Fibroblast of villous mesenchyme (primary cell): ENCODE results near the gene SULT4A1. TPM values are rescaled to one million over a fixed set of nuclear protein-coding genes. Genes with fewer than 3 reads are reported as not detected.
"Not testable (repeated sequence)": the region's sequence is repeated elsewhere in the genome, so short reads cannot be mapped to it uniquely, and the experiment has no call there.

Experiments used
- DNase-seq: peaks from one replicate; pipeline ENCODE4 v3.0.0-alpha.2; 2010; ENCODE audit warnings: low read depth
- H3K4me3 ChIP-seq: 2 replicates; pipeline ENCODE4 v1.5.1; 2011; ENCODE audit warnings: low read depth, mild to moderate bottlenecking, low read length
- CTCF ChIP-seq: IDR thresholded peaks from 2 replicates; pipeline ENCODE4 v1.5.1; 2012; ENCODE audit warnings: low read depth, mild to moderate bottlenecking, low read length; ENCODE audit not compliant: insufficient read depth
- total RNA-seq: library from RNA; depleted of rRNA; stranded (reverse); fragments of >200 nt; gene quantifications from 2 replicates; pipeline ENCODE4 v1.2.3, GENCODE V29; 2012

Gene SULT4A1
- total RNA-seq, 1 donor = not detected

GRCh38 chr22:43878831-43879550 lies 16.7 kb upstream of the SULT4A1 start:
- no peak overlapping the region for H3K4me3 ChIP-seq
- no peak for TF ChIP-seq CTCF
- DNase-seq = no peak

GRCh38 chr22:43878079-43878795 lies 15.9 kb upstream of the SULT4A1 start:
- TF ChIP-seq CTCF = no peak
- DNase-seq = no peak
- H3K4me3 ChIP-seq = no peak overlapping the region

DNA sequence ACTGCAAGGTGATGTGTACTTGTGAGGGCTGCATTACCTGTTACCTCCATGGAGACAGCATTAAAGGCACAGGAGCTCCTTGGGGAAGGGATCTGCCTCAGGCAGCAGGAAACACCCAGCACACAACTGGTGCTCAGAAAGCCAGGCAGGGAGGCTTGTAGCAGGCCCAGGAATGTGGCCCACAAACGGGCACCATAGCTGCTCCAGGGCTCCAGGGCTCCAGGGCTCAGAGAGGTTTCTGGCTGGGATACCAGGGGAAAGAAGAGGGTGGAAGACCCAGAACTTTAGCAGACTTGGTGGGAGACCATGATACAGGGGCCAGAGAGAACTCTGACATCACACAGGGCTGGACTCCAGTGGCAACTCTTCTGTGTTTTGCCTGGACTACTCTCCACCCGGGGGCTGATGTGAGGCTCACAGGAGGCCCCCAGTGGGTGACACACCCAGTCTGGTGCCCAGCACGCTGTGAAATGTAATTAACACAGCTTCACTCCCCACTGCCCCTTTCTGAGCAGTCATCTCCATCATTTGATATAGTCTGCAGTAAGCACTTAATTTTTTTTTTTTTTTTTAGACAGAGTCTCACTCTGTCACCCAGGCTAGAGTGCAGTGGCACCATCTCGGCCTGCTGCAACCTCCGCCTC lies 14.7 kb upstream of the SULT4A1 start:
- TF ChIP-seq CTCF = no peak
- no peak for DNase-seq
- H3K4me3 ChIP-seq = no peak overlapping the region

DNA sequence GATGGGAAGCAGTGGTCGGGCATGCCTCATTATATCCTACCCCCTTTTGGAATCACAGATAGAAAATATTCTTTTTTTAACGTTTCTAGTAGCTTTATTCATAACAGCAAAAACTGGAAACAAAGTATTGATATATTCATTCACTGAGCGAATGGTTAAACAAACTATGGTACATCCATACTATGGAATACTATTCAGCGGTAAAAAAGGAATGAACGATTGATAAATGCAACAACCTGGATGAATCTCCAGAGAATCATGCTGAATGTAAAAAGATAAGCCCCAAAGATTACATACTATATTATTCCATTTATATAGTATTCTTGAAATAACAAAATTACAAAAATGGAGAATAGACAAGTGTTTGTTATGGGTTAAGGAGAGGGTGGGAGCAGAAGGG lies 7.5 kb upstream of the SULT4A1 start:
- no peak for TF ChIP-seq CTCF
- no peak overlapping the region for H3K4me3 ChIP-seq
- no peak for DNase-seq

- not testable (repeated sequence) for DNase-seq, H3K4me3 ChIP-seq
These were observed 6.7 kb upstream of the SULT4A1 start for GRCh38 chr22:43869001-43869400.

DNA sequence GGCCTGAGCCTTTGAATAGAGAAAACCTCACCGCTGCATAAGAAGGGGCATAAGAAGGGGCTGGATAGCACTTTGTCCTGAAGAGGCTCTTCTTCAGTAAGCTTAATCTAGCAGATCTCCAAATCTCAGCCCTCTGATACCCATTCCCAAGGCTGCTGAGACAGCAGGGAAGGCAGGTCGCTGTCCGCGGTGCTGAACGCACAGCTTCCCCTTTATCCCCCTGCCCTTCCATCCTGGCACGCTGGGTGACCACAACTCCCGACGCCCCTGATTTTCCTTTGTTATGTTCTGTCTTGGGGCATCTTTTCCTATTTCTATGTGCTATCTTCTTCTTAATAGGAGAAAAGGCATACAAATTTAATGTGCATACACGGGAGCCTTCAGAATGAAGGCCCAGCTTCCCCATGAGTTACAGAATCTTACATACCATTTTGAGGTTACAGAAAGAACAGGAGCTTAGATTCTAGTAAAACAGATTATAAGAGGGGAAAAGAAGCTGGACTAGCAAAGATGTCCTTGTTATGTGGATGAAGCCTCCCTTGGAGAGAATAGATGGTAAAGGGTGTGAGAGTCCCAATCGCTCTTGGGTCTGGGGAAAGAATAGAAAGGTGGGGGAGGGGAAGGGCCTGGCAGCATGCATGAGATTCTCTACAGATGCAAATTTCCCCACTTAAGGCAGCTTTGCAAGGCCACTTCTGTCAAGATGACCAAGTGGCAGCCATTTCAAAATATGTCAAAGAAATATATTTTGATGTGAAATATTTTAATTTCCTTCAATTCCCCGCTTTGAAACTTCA lies 5.7 kb upstream of the SULT4A1 start:
- no peak for TF ChIP-seq CTCF
- DNase-seq = peak; percentile 70
- H3K4me3 ChIP-seq = no peak overlapping the region

- DNase-seq = no peak
- TF ChIP-seq CTCF = no peak
- no peak overlapping the region for H3K4me3 ChIP-seq
These were observed 529 bp upstream of the SULT4A1 start for GRCh38 chr22:43862882-43863202.
